GM23248 (cell line): ENCODE measurements around the gene RTP2. TPM values are rescaled to one million over a fixed set of nuclear protein-coding genes. Genes with fewer than 3 reads are reported as not detected.

Experiments
- DNase-seq: peaks from one replicate; pipeline ENCODE4 v3.0.0-alpha.2; 2015
- H2AFZ ChIP-seq: fragments of 200-600 bp; sonication (generic); 2 replicates; pipeline ENCODE4 v1.6.1; 2016; ENCODE audit warnings: antibody characterized with exemption
- H3F3A ChIP-seq: fragments of 200-600 bp; sonication (generic); 2 replicates; pipeline ENCODE4 v1.6.1; 2016; ENCODE audit warnings: mild to moderate bottlenecking, antibody characterized with exemption, mixed run types; ENCODE audit not compliant: insufficient read depth
- H3K27ac ChIP-seq: fragments of 200-600 bp; sonication (generic); 2 replicates; pipeline ENCODE4 v1.5.1; 2016; ENCODE audit warnings: mild to moderate bottlenecking
- H3K27me3 ChIP-seq: fragments of 200-600 bp; sonication (generic); replicated peaks from 2 replicates; pipeline ENCODE4 v1.6.1; 2016; ENCODE audit warnings: mild to moderate bottlenecking; ENCODE audit not compliant: insufficient read depth
- H3K36me3 ChIP-seq: fragments of 200-600 bp; sonication (generic); 2 replicates; pipeline ENCODE4 v1.6.1; 2016; ENCODE audit warnings: low read depth, mild to moderate bottlenecking
- H3K4me1 ChIP-seq: fragments of 200-600 bp; sonication (generic); 2 replicates; pipeline ENCODE4 v1.6.1; 2016; ENCODE audit warnings: mild to moderate bottlenecking; ENCODE audit not compliant: insufficient read depth
- H3K4me2 ChIP-seq: fragments of 200-600 bp; sonication (generic); one replicate; pipeline ENCODE4 v1.6.1; 2016; ENCODE audit warnings: mild to moderate bottlenecking; ENCODE audit not compliant: unreplicated experiment
- H3K4me3 ChIP-seq: fragments of 200-600 bp; sonication (generic); 2 replicates; pipeline ENCODE4 v1.5.1; 2016; ENCODE audit warnings: mild to moderate bottlenecking
- H3K79me2 ChIP-seq: fragments of 200-600 bp; sonication (generic); 2 replicates; pipeline ENCODE4 v1.6.1; 2016; ENCODE audit warnings: mild to moderate bottlenecking; ENCODE audit not compliant: insufficient read depth
- H3K9ac ChIP-seq: fragments of 200-600 bp; sonication (generic); 2 replicates; pipeline ENCODE4 v1.6.1; 2016; ENCODE audit warnings: mild to moderate bottlenecking
- H3K9me2 ChIP-seq: fragments of 200-600 bp; sonication (generic); 2 replicates; pipeline ENCODE4 v1.6.1; 2016; ENCODE audit warnings: mixed run types, mild to moderate bottlenecking, moderate library complexity; ENCODE audit not compliant: insufficient read depth
- H3K9me3 ChIP-seq: fragments of 200-600 bp; sonication (generic); one replicate; pipeline ENCODE4 v1.6.1; 2017; ENCODE audit warnings: low read depth
- H4K20me1 ChIP-seq: fragments of 200-600 bp; sonication (generic); 2 replicates; pipeline ENCODE4 v1.6.0; 2016; ENCODE audit not compliant: insufficient read depth
- EZH2 ChIP-seq: fragments of 200-600 bp; sonication (generic); IDR thresholded peaks from 2 replicates; pipeline ENCODE4 v1.6.1; 2018; ENCODE audit warnings: antibody characterized with exemption, mild to moderate bottlenecking; ENCODE audit not compliant: insufficient read depth, poor library complexity, severe bottlenecking
- EZH2phosphoT487 ChIP-seq: fragments of 200-600 bp; sonication (generic); IDR thresholded peaks from 2 replicates; pipeline ENCODE4 v1.6.1; 2018; ENCODE audit warnings: antibody characterized with exemption, moderate library complexity, mild to moderate bottlenecking, low read depth; ENCODE audit not compliant: insufficient read depth
- WGBS, 2 experiments: methylation state at CpG; one replicate each; pipeline ENCODE4 v1.1.6; 2015 to 2017; ENCODE audit warnings: low lambda C conversion rate in 2 of 2, low coverage in 1 of 2; ENCODE audit errors: missing lambda C conversion rate in 2 of 2; 5-methylcytosine and 5-hydroxymethylcytosine counted together
- in situ Hi-C: fragments of 300-500 bp; cut with MboI; formaldehyde crosslinking; loops from 2 replicates; pipeline ENCODE4 v1.15.0; 2020
- polyA plus RNA-seq: library from polyadenylated mRNA; unstranded; fragments of >200 nt; fragmentation: Nextera tagmentation; extraction: Ambion mirVana; gene quantifications from 2 replicates; pipeline ENCODE4 v1.2.1, GENCODE V29; 2016
- total RNA-seq: library from RNA; depleted of rRNA; stranded (reverse); fragments of >200 nt; shearing (Covaris generic); gene quantifications from 2 replicates; pipeline ENCODE4 v1.2.3, GENCODE V29; 2014

RTP2 gene
- total and polyA plus RNA-seq, 2 experiments from 2014 or later = not detected

DNA sequence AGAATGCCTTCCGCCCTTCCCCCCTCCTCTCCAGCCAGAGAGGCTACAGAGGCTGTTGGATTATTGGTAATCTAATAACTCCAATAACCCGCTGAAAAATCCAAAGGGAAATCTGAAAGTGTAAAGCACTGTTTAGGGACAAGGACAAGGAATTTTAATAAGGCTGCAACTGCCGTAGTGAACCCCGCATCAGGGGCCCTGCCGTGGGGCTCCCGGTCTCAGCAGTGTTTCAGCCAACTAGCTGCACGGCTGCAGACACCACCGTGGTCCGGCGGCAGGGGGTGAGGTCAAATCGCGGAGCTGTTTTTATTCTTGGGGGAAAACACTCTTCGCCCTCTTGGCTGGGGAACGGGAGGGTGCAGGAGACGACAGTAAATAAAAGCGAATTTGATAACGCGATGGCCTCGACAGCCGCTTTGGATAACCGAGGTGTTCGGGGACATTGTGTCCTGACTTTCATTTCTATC, 36.8 kb upstream of the RTP2 start:
- H3F3A ChIP-seq = peaks cover 34% of the 10 kb centered on the region
- peaks cover 49% of the 10 kb centered on the region for H3K4me1 ChIP-seq
- peak overlapping the region; percentile 82 for H3K4me2 ChIP-seq
- H3K9me3 ChIP-seq = no peaks in the 10 kb centered on the region
- H3K4me3 ChIP-seq = peak overlapping the region; percentile 96
- no peaks in the 10 kb centered on the region for H3K27me3 ChIP-seq
- in situ Hi-C loops = loop anchor here (10.0 to 25.0 kb wide), 3 partner anchors 748 to 1396 kb away; no protein-coding TSS in a partner anchor
- no peak for DNase-seq
- H4K20me1 ChIP-seq = peaks cover 6% of the 10 kb centered on the region
- WGBS, 2 experiments = 1 to 2% methylated on average over 21 to 22 of the region's 22 CpGs
- H3K9me2 ChIP-seq = no peaks in the 10 kb centered on the region
- H2AFZ ChIP-seq = 0 out of 2 replicates have a peak overlapping the region, but pooled peaks have one; percentile 15
- TF ChIP-seq EZH2 (no peak), EZH2phosphoT487 (no peak)
- H3K27ac ChIP-seq = peak overlapping the region; percentile 97
- no peaks in the 10 kb centered on the region; the same call in 1 of the 2 replicates for H3K36me3 ChIP-seq
- peaks cover 92% of the 10 kb centered on the region for H3K79me2 ChIP-seq
- H3K9ac ChIP-seq = peak overlapping the region; percentile 94

DNA sequence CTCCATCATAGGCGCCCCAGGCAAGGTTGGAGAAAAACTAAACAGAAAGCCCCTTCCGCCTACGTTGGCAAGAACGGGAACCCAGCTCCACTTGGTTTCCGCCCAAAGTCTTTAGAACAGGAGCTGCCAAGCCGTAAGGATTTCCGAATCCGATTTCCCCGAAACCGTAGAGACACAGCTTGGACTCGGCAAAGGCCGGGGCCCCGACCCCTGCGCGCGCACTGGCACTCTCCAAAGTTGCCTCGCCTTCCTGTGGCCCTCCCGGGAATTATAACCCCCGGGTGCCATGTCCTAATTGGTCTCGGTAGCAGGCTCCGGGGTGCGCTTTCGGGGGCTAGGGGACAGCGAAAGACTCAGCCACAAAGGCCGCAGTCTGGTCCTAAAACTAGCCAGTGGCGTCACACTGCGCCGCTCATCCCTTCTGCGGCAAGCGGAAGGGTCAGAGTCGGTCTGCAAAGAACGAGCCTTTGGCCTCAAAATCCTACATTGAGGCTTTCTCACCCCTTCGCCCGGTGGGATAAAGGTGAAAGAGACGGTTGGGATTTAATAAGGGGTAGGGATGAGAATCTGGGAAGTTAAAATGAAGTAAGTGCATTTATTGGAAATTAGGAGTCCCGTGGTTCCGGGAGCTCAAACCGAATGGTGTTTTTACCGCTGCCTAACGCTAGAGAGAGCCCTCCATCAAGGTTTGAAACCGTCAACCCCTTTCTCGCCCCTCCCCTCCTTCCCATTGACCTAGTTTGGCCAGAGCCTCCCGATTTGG, 36.2 kb upstream of the RTP2 start:
- TF ChIP-seq EZH2 (no peak), EZH2phosphoT487 (no peak)
- Histone ChIP-seq H4K20me1 (peaks cover 6% of the 10 kb centered on the region), H3K9ac (peak overlapping the region; percentile 94), H3K27ac (peak overlapping the region; percentile 97), H3K4me3 (peak overlapping the region; percentile 96), H3K27me3 (no peaks in the 10 kb centered on the region), H3K4me1 (peaks cover 49% of the 10 kb centered on the region), H3K79me2 (peaks cover 92% of the 10 kb centered on the region), H3K9me2 (no peaks in the 10 kb centered on the region), H3K36me3 (peaks cover 2% of the 10 kb centered on the region), H2AFZ (peak overlapping the region; percentile 71), H3K9me3 (no peaks in the 10 kb centered on the region), H3K4me2 (peak overlapping the region; percentile 82), H3F3A (peaks cover 34% of the 10 kb centered on the region)
- WGBS, 2 experiments = 1 to 2% methylated on average over 43 of the region's 43 CpGs
- DNase-seq = peak; percentile 96
- in situ Hi-C loops = loop anchor here (10.0 to 25.0 kb wide), 3 partner anchors 749 to 1396 kb away; no protein-coding TSS in a partner anchor

DNA sequence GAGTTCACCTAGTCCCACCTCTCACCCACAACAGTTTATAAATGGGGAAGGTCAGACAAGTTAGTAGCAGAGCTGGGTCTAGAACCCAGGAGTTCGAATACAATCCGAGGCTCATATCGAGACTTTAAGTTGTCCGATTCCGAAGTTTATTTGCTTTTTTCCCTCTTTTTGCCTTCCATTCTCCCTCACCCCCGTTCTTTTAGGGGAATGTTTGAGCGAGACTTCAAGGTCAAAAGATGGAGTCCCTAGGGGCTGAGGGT, 35.6 kb upstream of the RTP2 start:
- Histone ChIP-seq H3K9me3 (no peaks in the 10 kb centered on the region), H2AFZ (peak overlapping the region; percentile 71), H3K4me3 (peak overlapping the region; percentile 96), H3K4me2 (peak overlapping the region; percentile 82), H3K9me2 (no peaks in the 10 kb centered on the region), H3F3A (peaks cover 34% of the 10 kb centered on the region), H3K27ac (peak overlapping the region; percentile 97), H3K4me1 (peaks cover 49% of the 10 kb centered on the region), H3K36me3 (peaks cover 7% of the 10 kb centered on the region), H4K20me1 (peaks cover 6% of the 10 kb centered on the region), H3K9ac (peak overlapping the region; percentile 94), H3K79me2 (peaks cover 89% of the 10 kb centered on the region), H3K27me3 (no peaks in the 10 kb centered on the region)
- WGBS, 2 experiments = 1 to 2% methylated on average over 7 of the region's 7 CpGs
- in situ Hi-C loops = loop anchor here (10.0 to 25.0 kb wide), 3 partner anchors 749 to 1397 kb away; no protein-coding TSS in a partner anchor
- no peak for DNase-seq
- TF ChIP-seq EZH2phosphoT487 (no peak), EZH2 (no peak)

DNA sequence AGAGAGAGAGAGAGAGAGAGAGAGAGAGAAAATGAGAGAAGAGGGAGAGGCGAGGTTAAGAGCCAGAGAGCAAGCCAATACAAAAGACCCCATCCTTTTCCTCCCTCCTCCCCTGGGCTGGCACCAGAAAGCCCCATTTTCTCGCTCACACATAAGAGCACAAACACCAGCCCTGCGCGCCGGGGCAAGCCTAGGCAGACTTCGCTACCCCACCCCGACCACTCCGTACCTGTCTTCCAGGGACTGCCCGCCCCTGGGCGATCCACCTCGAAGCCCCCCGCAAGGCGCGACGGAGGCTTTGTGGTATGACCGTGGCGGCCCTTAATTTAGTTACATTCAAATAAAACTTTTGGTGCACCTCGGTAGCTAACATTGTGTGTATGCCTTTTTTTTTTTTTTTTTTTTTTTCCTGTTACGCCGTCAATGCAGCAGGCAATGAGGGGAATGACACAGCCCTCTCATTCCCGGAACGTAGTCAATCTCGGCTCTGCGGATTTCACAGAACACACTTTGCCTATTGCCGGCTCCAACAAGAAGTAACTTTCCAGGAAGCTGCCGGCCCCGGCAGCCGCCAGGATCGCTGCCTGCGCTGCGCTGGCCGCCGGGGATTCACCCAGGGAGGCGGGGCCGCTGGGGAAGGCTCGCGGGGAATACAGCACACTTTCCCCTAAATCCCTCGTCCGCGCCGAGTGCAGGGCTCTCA, 35.2 kb upstream of the RTP2 start:
- peaks cover 46% of the 10 kb centered on the region for H3K4me1 ChIP-seq
- H3K36me3 ChIP-seq = peaks cover 12% of the 10 kb centered on the region
- H3K79me2 ChIP-seq = peaks cover 89% of the 10 kb centered on the region
- H3F3A ChIP-seq = peaks cover 29% of the 10 kb centered on the region
- peaks cover 6% of the 10 kb centered on the region for H4K20me1 ChIP-seq
- H3K9ac ChIP-seq = peak overlapping the region; percentile 94
- no peaks in the 10 kb centered on the region for H3K9me2 ChIP-seq
- in situ Hi-C loops = loop anchor here (10.0 to 25.0 kb wide), 3 partner anchors 750 to 1397 kb away; no protein-coding TSS in a partner anchor
- H3K9me3 ChIP-seq = no peaks in the 10 kb centered on the region
- H2AFZ ChIP-seq = peak overlapping the region; percentile 71
- no peaks in the 10 kb centered on the region for H3K27me3 ChIP-seq
- H3K27ac ChIP-seq = peak overlapping the region; percentile 97
- 3 to 4% methylated on average over 30 to 41 of the region's 41 CpGs for WGBS, 2 experiments
- H3K4me3 ChIP-seq = peak overlapping the region; percentile 96
- peak overlapping the region; percentile 82 for H3K4me2 ChIP-seq
- peak; percentile 87 for DNase-seq
- TF ChIP-seq EZH2 (no peak), EZH2phosphoT487 (no peak)
